Measurements from ENCODE around the gene BCORL1.

Gene BCORL1

GRCh38 chrX:130081421-130082045 is 99.1 kb downstream of the BCORL1 start:
- H3K9me3 Mint-ChIP-seq = no peaks in the 10 kb centered on the region
- DNase-seq = no peak
- H3K27me3 Mint-ChIP-seq = peaks cover 11% of the 10 kb centered on the region
- peak overlapping the region; percentile 89 for H3K27ac Mint-ChIP-seq
- H3K36me3 Mint-ChIP-seq (ENCODE audit: low read depth) = peaks cover 28% of the 10 kb centered on the region
- H3K4me1 Mint-ChIP-seq (ENCODE audit: low read depth) = peaks cover 65% of the 10 kb centered on the region
- no peak overlapping the region for H3K4me3 Mint-ChIP-seq

GRCh38 chrX:130082244-130083106 is 100.0 kb downstream of the BCORL1 start:
- H3K36me3 Mint-ChIP-seq (ENCODE audit: low read depth) = peaks cover 21% of the 10 kb centered on the region
- H3K4me3 Mint-ChIP-seq = peak overlapping the region; percentile 59
- peaks cover 74% of the 10 kb centered on the region for H3K4me1 Mint-ChIP-seq (ENCODE audit: low read depth)
- peak; percentile 79 for DNase-seq
- peaks cover 8% of the 10 kb centered on the region for H3K27me3 Mint-ChIP-seq
- peak overlapping the region; percentile 89 for H3K27ac Mint-ChIP-seq
- H3K9me3 Mint-ChIP-seq = no peaks in the 10 kb centered on the region

- Mint-ChIP-seq H3K36me3 (ENCODE audit: low read depth) (peaks cover 19% of the 10 kb centered on the region), H3K4me3 (peak overlapping the region; percentile 59), H3K4me1 (ENCODE audit: low read depth) (peaks cover 80% of the 10 kb centered on the region), H3K27me3 (peaks cover 11% of the 10 kb centered on the region), H3K9me3 (no peaks in the 10 kb centered on the region), H3K27ac (peak overlapping the region; percentile 91)
- DNase-seq = no peak
Observed at GRCh38 chrX:130083107-130083490, 100.7 kb downstream of the BCORL1 start.

- H3K27me3 Mint-ChIP-seq = peaks cover 11% of the 10 kb centered on the region
- H3K4me1 Mint-ChIP-seq (ENCODE audit: low read depth) = peaks cover 87% of the 10 kb centered on the region
- H3K27ac Mint-ChIP-seq = peak overlapping the region; percentile 91
- H3K36me3 Mint-ChIP-seq (ENCODE audit: low read depth) = peaks cover 17% of the 10 kb centered on the region
- no peaks in the 10 kb centered on the region for H3K9me3 Mint-ChIP-seq
- DNase-seq = no peak
- peak overlapping the region; percentile 65 for H3K4me3 Mint-ChIP-seq
Observed at GRCh38 chrX:130083656-130084382, 101.4 kb downstream of the BCORL1 start.

GRCh38 chrX:130084631-130085237 is 102.3 kb downstream of the BCORL1 start:
- Mint-ChIP-seq H3K9me3 (no peaks in the 10 kb centered on the region), H3K36me3 (ENCODE audit: low read depth) (peaks cover 16% of the 10 kb centered on the region), H3K27me3 (peaks cover 7% of the 10 kb centered on the region), H3K27ac (peak overlapping the region; percentile 91), H3K4me3 (peak overlapping the region; percentile 65), H3K4me1 (ENCODE audit: low read depth) (peaks cover 89% of the 10 kb centered on the region)
- no peak for DNase-seq

- peaks cover 12% of the 10 kb centered on the region for H3K36me3 Mint-ChIP-seq (ENCODE audit: low read depth)
- no peaks in the 10 kb centered on the region for H3K9me3 Mint-ChIP-seq
- DNase-seq = no peak
- peaks cover 3% of the 10 kb centered on the region for H3K27me3 Mint-ChIP-seq
- H3K4me3 Mint-ChIP-seq = peak overlapping the region; percentile 65
- peaks cover 88% of the 10 kb centered on the region for H3K4me1 Mint-ChIP-seq (ENCODE audit: low read depth)
- H3K27ac Mint-ChIP-seq = peak overlapping the region; percentile 91
Observed at GRCh38 chrX:130085551-130086446, 103.4 kb downstream of the BCORL1 start.

GRCh38 chrX:130086447-130087206 is 104.2 kb downstream of the BCORL1 start:
- Mint-ChIP-seq H3K4me3 (peak overlapping the region; percentile 65), H3K27me3 (peaks cover 3% of the 10 kb centered on the region), H3K36me3 (ENCODE audit: low read depth) (peaks cover 11% of the 10 kb centered on the region), H3K27ac (peak overlapping the region; percentile 91), H3K9me3 (no peaks in the 10 kb centered on the region), H3K4me1 (ENCODE audit: low read depth) (peaks cover 84% of the 10 kb centered on the region)
- DNase-seq = peak; percentile 72

GRCh38 chrX:130090364-130090763 is 107.9 kb downstream of the BCORL1 start:
- Mint-ChIP-seq H3K27me3 (peaks cover 3% of the 10 kb centered on the region), H3K27ac (peak overlapping the region; percentile 89), H3K4me1 (ENCODE audit: low read depth) (peaks cover 81% of the 10 kb centered on the region), H3K36me3 (ENCODE audit: low read depth) (peaks cover 18% of the 10 kb centered on the region), H3K4me3 (peak overlapping the region; percentile 34), H3K9me3 (no peaks in the 10 kb centered on the region)
- no peak for DNase-seq

GRCh38 chrX:130091980-130092522 is 109.6 kb downstream of the BCORL1 start:
- Mint-ChIP-seq H3K27ac (peak overlapping the region; percentile 95), H3K9me3 (no peaks in the 10 kb centered on the region), H3K36me3 (ENCODE audit: low read depth) (peaks cover 10% of the 10 kb centered on the region), H3K27me3 (peaks cover 3% of the 10 kb centered on the region), H3K4me1 (ENCODE audit: low read depth) (peaks cover 73% of the 10 kb centered on the region), H3K4me3 (peak overlapping the region; percentile 83)
- peak; percentile 85 for DNase-seq

- Mint-ChIP-seq H3K27me3 (no peaks in the 10 kb centered on the region), H3K4me3 (no peak overlapping the region), H3K9me3 (no peaks in the 10 kb centered on the region), H3K4me1 (ENCODE audit: low read depth) (peaks cover 73% of the 10 kb centered on the region), H3K27ac (no peak overlapping the region), H3K36me3 (ENCODE audit: low read depth) (peaks cover 10% of the 10 kb centered on the region)
- no peak for DNase-seq
Observed at GRCh38 chrX:130093271-130093670, 110.8 kb downstream of the BCORL1 start.

GRCh38 chrX:130094696-130095095 is 112.3 kb downstream of the BCORL1 start:
- DNase-seq = no peak
- Mint-ChIP-seq H3K36me3 (ENCODE audit: low read depth) (peaks cover 8% of the 10 kb centered on the region), H3K27me3 (no peaks in the 10 kb centered on the region), H3K9me3 (no peaks in the 10 kb centered on the region), H3K4me3 (no peak overlapping the region), H3K27ac (peak overlapping the region; percentile 18), H3K4me1 (ENCODE audit: low read depth) (peaks cover 75% of the 10 kb centered on the region)

- Mint-ChIP-seq H3K27ac (peak overlapping the region; percentile 64), H3K4me3 (no peak overlapping the region), H3K4me1 (ENCODE audit: low read depth) (peaks cover 78% of the 10 kb centered on the region), H3K36me3 (ENCODE audit: low read depth) (peaks cover 10% of the 10 kb centered on the region), H3K9me3 (no peaks in the 10 kb centered on the region), H3K27me3 (no peaks in the 10 kb centered on the region)
- DNase-seq = no peak
Observed at GRCh38 chrX:130095249-130096030, 113.0 kb downstream of the BCORL1 start.

Data from activated T-cell treated with anti-CD3 and anti-CD28 coated beads, Interleukin-2, amount 50 U/mL, for 24 hours (primary cell).